Left hindlimb (tissue), 1 donor: ENCODE data around the gene VSIR.

Source experiments
- DNase-seq: peaks from one replicate; pipeline ENCODE4 v3.0.0-alpha.2; 2018

VSIR gene

GRCh38 chr10:71773221-71773971 lies at the start of gene VSIR:
Gene VSIR (minus strand): TSS chr10:71773520. CDS start chr10:71773439, 81 bp downstream.
- peak; percentile 86 for DNase-seq

- DNase-seq, result no peak
These were observed 48.8 kb upstream of the VSIR start for GRCh38 chr10:71821909-71822763.

GRCh38 chr10:71820966-71821365 lies 47.6 kb upstream of the VSIR start:
- no peak for DNase-seq

- DNase-seq, result no peak
These were observed 46.7 kb upstream of the VSIR start for GRCh38 chr10:71819985-71820384.

- no peak for DNase-seq
These were observed 46.1 kb upstream of the VSIR start for GRCh38 chr10:71819441-71819861.

GRCh38 chr10:71818674-71819260 lies 45.4 kb upstream of the VSIR start:
- no peak for DNase-seq

- DNase-seq, result no peak
These were observed 44.7 kb upstream of the VSIR start for GRCh38 chr10:71817831-71818655.

- DNase-seq, result no peak
These were observed 43.8 kb upstream of the VSIR start for GRCh38 chr10:71816936-71817618.

- no peak for DNase-seq
These were observed 43.1 kb upstream of the VSIR start for GRCh38 chr10:71816421-71816851.

GRCh38 chr10:71815515-71816130 lies 42.3 kb upstream of the VSIR start:
- no peak for DNase-seq

- DNase-seq, result no peak
These were observed 41.6 kb upstream of the VSIR start for GRCh38 chr10:71814922-71815411.

- no peak for DNase-seq
These were observed 39.7 kb upstream of the VSIR start for GRCh38 chr10:71812913-71813590.

GRCh38 chr10:71812016-71812912 lies 38.9 kb upstream of the VSIR start:
- peak; percentile 58 for DNase-seq

- no peak for DNase-seq
These were observed 38.0 kb upstream of the VSIR start for GRCh38 chr10:71811351-71811750.

GRCh38 chr10:71810048-71810750 lies 36.9 kb upstream of the VSIR start:
- no peak for DNase-seq

- DNase-seq, result no peak
These were observed 36.3 kb upstream of the VSIR start for GRCh38 chr10:71809628-71810027.

GRCh38 chr10:71807557-71808510 lies 34.5 kb upstream of the VSIR start:
- DNase-seq, result no peak
